Measurements from ENCODE around the gene H2BK1.

H2BK1 gene

DNA sequence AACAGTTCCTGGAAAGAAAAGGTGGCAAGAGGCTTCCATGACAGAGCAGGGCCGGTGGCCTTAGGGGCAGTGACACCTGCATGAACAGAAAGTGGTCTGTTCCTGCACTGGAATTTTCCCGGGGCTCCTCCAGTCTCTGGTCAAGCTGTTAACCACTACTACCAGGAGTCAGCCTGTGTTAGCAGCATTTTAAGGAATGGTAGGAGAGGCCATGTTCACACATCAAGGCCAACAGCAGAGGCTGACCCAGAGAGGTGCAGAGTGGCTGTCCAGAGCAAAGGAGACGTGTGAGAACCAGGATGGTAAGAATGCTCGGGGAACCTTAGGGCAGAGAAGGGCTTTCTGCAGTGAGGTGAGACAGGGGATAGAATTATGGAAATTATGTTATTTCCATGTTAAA is 8.5 kb downstream of the H2BK1 start:
- DNase-seq (ENCODE audit: low spot score), result no peak

DNA sequence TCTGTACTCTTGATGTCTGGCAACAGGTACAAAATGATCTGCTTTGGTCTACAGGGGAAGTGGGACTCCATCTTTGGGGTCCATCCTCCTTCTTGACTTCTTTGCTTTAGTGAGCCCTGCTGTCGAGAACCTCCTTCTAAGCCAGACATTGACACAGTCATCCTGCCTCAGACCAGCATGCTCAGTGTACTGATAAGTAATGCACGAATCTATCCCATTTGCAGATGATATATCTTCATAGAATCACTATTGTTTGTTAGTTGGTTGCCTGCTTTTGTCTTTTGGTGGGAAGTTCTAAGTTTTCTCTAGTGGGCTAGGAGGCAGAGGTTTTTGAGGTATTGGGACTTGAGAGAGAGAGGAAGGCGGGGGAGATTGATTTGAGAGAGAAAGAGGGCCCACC is 8.9 kb downstream of the H2BK1 start:
- no peak for DNase-seq (ENCODE audit: low spot score)

- no peak for DNase-seq (ENCODE audit: low spot score)
Measured at GRCh38 chr7:151198945-151199848, 11.1 kb downstream of the H2BK1 start.

- DNase-seq (ENCODE audit: low spot score), result no peak
Measured at GRCh38 chr7:151197932-151198331, 12.4 kb downstream of the H2BK1 start.

GRCh38 chr7:151195616-151196450 is 14.5 kb downstream of the H2BK1 start:
- DNase-seq (ENCODE audit: low spot score), result no peak

- no peak for DNase-seq (ENCODE audit: low spot score)
Measured at GRCh38 chr7:151194188-151194587, 16.1 kb downstream of the H2BK1 start.

DNA sequence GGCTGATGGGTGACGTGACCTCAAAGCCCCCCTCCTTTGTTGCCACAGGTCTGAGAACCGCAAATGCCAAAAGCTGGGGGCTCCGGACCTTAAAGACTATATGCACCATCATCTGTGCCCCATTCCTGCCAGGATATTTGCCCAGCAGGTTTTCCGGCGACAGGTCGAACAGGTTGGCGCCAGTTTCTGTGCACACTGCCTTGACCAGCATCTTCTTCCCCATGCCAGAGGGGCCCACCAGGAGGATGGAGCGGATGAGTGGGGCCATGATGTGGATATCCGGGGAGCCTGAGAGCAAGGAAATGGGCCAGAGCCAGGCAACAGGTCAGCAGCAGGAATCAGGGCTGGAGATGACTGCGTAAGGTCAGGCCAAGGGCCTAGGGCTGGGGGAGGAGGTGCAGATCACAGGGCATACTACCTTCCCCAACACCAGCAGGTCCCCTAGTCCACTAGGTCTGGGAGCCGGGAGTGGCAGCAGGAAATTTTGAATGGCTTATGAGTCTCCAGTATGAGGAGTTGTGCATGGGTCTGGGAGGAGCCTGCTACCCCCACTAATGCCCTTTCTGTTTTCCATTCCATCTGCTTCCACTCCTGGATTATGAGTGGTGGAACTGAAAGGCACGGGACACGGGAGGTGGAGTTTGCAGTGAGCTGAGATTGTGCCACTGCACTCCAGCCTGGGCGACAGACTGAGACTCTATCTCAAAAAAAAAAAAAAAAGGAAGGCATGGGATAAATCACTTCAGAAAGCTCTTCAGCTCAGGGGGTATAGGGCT is 16.9 kb downstream of the H2BK1 start:
- no peak for DNase-seq (ENCODE audit: low spot score)

DNA sequence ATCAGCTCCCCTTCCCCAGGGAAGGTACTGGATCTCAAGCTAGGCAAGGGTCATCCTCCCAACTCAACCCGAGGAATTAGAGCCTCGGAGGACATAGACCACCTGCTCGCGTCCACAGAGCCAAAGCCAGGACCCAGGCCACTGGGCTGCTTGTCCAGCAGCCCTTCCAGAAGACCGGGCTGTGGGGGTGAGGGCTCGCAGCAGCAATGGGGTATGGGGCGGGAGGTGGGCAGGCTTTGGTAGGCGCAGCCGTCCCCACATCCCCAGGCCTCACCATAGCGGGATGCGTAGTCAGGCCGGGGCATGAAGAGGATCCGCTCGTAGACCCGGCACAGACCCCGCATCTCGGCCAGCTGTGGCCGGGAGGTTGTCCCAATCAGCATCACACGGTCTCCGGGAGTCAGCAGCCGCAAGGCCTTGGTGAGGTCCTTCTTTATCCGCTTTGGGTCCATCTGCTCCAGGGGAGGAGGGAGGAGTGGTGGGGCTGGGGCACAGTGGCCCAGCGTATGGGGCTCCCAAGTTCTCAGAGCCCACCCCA is 18.2 kb downstream of the H2BK1 start:
- no peak for DNase-seq (ENCODE audit: low spot score)

- DNase-seq (ENCODE audit: low spot score), result no peak
Measured at GRCh38 chr7:151191544-151191943, 18.7 kb downstream of the H2BK1 start.

DNA sequence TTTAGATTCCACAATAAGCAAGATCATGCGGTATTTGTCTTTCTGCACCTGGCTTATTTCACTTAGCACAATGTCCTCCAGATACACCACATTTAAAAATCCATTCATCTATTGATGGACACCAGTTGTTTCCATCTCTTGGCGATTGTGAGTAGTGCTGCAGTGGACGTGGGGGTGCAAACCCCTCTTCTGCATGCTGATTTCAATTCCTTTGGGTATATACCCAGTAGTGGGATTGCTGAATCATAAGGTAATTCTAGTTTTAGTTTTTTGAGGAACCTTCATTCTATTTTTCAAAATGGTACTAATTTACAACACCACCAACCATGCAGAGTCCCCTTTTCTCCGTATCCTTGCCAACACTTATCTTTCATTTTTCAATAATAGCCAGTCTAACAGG is 21.2 kb downstream of the H2BK1 start:
- no peak for DNase-seq (ENCODE audit: low spot score)

DNA sequence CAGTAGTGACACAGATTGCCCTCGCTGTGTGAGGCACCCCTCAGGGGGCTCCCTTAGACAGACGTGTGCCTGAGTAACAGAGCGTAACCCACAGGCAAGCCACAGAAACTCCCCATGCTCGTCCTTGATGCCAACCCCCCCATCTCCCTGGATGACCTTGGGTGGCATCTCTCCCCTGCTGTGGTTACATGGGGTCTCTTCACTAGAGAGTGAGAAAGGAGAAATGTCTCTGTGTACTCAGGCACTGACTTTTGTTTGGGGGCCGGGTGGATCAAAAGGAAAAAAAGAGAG is 22.1 kb downstream of the H2BK1 start:
- no peak for DNase-seq (ENCODE audit: low spot score)

- DNase-seq (ENCODE audit: low spot score), result no peak
Measured at GRCh38 chr7:151187409-151188251, 22.7 kb downstream of the H2BK1 start.

GRCh38 chr7:151186640-151187408 is 23.5 kb downstream of the H2BK1 start, which contains the start of gene ASB10:
Gene ASB10, minus strand, starts transcription at chr7:151187250. Its CDS starts 120 bp downstream, at chr7:151187130.
- DNase-seq (ENCODE audit: low spot score), result no peak

GRCh38 chr7:151185762-151186639 is 24.3 kb downstream of the H2BK1 start:
- no peak for DNase-seq (ENCODE audit: low spot score)

- DNase-seq (ENCODE audit: low spot score), result no peak
Measured at GRCh38 chr7:151181011-151181431, 29.3 kb downstream of the H2BK1 start.

- DNase-seq (ENCODE audit: low spot score), result no peak
Measured at GRCh38 chr7:151179946-151180345, 30.3 kb downstream of the H2BK1 start.

DNA sequence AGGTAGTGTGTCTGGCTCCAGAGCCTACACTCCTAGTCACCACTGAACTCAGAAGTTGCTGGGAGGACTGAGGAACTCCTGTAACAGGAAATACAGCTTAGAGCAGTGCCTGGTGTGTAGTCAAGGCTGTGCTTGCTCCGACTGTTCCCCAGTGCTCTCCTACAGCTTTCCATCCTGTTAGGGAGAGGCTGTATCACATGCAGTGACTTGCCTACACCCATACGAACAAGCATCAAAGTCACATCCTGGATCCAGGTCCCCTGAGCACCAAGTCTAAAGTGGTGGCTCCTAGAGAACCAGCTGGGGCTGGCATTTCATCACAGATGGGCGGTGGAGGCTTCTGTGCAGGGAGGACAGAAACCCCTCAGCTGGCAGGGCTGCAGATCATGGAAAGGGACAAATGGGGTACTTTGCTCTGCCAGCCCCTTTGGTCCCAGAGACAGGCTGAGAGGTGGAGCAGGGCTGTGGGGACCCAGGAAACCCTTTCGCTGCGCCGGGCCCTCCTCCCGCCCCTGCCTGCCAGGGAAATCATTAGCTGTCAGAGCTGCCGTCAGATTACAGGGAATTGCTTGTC is 30.9 kb downstream of the H2BK1 start:
- DNase-seq (ENCODE audit: low spot score), result no peak

- no peak for DNase-seq (ENCODE audit: low spot score)
Measured at GRCh38 chr7:151178831-151179230, 31.5 kb downstream of the H2BK1 start.

DNA sequence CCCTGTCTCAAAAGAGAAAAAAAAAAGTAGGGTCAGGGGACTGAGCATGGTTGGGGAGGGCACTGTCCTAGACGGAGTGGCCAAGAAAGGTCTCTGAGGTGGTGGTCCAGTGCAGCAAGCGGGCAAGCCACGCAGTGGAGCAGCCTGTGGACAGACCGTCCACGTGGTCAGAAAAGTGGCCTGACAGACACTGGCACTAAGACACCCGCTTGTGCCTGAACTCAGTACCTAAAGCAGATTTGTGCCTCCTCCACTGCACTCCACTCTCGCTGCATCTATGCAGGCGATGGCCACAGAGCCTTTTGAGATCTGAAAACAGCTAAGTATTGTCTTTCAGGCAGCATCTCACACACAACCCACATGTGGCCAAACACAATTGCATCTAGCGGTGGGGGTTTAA is 32.1 kb downstream of the H2BK1 start:
- no peak for DNase-seq (ENCODE audit: low spot score)

All from CD4-positive, alpha-beta T cell treated with Interleukin-15 for 4 hours (primary cell).